Activated CD8-positive, alpha-beta memory T cell treated with anti-CD3 and anti-CD28 coated beads for 4 hours (primary cell): Measurements from ENCODE around the gene DNAJC21.

Experiments used
- DNase-seq, 2 donors: peaks; one replicate each; pipeline ENCODE4 v3.0.0-alpha.2; 2020; ENCODE audit warnings: low read depth in 2 of 2

Gene DNAJC21

GRCh38 chr5:34929134-34929719 is at the start of gene DNAJC21:
Gene DNAJC21, plus strand, starts transcription at chr5:34929559. Its CDS starts 261 bp downstream, at chr5:34929820.
- peak; percentile 93 to 97 for DNase-seq

DNA sequence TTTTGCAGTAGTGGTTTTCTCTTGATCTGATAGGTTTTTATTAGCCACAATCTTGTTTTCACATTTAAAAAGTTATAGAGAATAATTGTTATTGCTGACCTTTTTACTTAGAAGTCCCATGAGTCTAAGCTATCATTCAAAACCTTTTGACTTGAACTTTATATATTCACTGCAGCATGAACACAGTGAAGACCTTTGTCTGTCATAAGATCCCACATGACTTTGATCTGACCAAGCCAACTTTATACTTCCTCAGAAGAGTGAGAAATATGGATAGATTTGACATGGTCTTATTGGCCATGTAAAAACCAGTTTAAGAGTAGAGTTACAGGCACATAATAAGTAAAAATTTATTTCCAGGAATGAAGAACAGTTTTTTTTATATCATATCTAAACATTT is 48.1 kb upstream of the DNAJC21 start:
- DNase-seq: no peak

GRCh38 chr5:34886392-34887119 is 42.8 kb upstream of the DNAJC21 start:
- DNase-seq: no peak

GRCh38 chr5:34889394-34889793 is 40.0 kb upstream of the DNAJC21 start:
- no peak for DNase-seq

- DNase-seq: no peak
These were observed 37.4 kb upstream of the DNAJC21 start for GRCh38 chr5:34891981-34892380.

- no peak for DNase-seq
These were observed 36.9 kb upstream of the DNAJC21 start for GRCh38 chr5:34892414-34892813.

GRCh38 chr5:34894716-34895115 is 34.6 kb upstream of the DNAJC21 start:
- no peak for DNase-seq

- DNase-seq: no peak
These were observed 33.5 kb upstream of the DNAJC21 start for GRCh38 chr5:34895641-34896419.

- no peak for DNase-seq
These were observed 31.7 kb upstream of the DNAJC21 start for GRCh38 chr5:34897646-34898045.

GRCh38 chr5:34898258-34898895 is 31.0 kb upstream of the DNAJC21 start:
- peak; percentile 8 to 31 for DNase-seq

DNA sequence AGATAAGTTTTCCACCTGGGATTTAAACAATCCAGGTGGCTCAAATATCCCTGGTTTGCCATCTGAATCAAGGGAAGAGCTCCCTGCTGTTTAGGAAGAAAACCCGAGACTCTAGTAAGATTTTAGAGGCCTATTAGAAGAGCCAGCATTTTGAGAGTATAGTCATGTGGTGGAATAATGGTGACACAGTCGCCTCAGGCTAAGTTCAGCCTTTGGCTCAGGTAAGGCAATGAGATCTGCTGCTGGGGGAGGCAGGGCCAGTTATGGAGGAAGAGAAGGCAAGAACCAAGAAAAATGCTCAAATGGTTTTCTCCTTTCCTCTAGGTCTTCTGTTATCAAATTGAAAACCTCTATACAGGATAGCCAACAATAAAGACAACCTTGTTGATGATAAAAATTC is 30.3 kb upstream of the DNAJC21 start:
- no peak for DNase-seq

DNA sequence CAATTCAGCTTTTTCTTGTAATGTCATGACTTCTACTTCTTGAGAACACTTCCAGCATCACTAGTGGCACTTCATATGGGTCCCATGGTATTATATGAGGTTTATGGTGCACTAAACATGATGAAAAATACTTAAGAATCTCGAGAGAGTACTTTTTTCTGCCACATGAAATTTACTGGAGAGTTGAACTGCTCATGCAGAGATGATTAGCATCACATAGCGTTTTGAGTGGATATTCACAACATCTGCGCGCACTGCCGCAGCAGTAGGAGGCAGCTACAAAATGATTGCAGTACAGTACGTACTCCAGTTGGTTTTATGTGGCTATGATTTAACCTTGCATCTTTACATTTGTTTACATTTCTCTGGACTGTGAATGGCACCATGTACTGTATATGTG is 28.7 kb upstream of the DNAJC21 start:
- DNase-seq: no peak

- DNase-seq: no peak
These were observed 26.1 kb upstream of the DNAJC21 start for GRCh38 chr5:34903260-34903659.

DNA sequence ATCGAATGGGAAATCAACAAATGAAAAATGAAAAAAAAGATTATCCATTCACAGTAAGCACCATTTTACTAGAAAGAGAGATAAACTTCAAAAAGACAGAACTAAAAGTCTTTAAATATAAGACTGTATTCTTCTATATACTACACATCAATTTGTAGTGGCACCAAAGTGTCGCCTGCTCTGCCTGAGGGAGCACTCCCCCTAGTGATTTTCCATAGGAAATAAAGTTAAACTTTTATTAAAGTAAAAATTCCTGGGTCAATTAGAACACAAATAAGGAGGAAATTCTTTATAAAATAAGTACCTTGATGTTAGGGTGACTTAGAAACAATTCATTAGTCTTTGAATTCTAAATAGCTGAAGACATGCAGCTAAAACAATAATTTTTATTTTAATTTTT is 23.8 kb upstream of the DNAJC21 start:
- DNase-seq: no peak

DNA sequence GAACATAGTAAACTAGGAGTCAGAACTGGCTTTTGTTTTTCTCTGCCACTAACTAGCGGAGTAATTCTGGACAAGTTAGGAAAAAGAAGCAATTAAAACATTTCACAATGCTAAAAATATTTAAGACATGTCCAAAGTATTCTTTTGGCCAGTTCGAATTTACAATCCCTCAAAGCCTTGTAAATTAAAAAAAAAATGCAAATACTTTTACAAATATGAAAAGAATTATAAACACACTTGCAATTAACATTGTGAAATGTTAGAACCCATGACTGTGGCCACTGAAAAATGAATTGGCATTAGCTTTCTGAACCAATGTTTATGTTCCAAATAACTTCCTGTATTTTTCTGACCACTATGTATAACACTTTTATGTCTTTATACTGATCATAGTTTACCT is 16.3 kb upstream of the DNAJC21 start:
- DNase-seq: no peak

GRCh38 chr5:34914671-34915138 is 14.7 kb upstream of the DNAJC21 start:
- DNase-seq: no peak

GRCh38 chr5:34915139-34915855 is 14.1 kb upstream of the DNAJC21 start, which contains the start of the genes BRIX1 and RAD1:
Gene BRIX1, plus strand, starts transcription at chr5:34915711. Its CDS starts 28 bp downstream, at chr5:34915739.
Gene RAD1, minus strand, starts transcription at chr5:34915504. Its CDS starts 612 bp downstream, at chr5:34914892.
- peak; percentile 86 to 89 for DNase-seq

- DNase-seq: no peak
These were observed 13.5 kb upstream of the DNAJC21 start for GRCh38 chr5:34915856-34916192.

GRCh38 chr5:34916518-34916917 is 12.8 kb upstream of the DNAJC21 start:
- DNase-seq: no peak

DNA sequence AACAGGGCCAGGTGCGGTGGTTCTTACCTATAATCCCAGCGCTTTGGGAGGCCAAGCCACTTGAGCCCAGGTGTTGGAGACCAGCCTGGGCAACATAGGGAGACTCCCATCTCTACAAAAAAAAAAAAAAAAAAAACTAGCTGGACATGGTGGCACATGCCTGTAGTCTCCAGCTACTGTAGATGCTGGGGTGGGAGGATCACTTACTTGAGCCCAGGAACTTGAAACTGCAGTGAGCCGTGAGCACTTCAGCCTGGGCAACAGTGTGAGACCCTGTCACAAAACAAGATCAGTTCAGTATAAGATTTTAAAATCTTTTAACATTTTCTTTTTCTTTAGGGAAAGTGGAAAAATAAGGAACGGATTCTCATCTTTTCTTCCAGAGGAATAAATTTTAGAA is 11.3 kb upstream of the DNAJC21 start:
- no peak for DNase-seq

DNA sequence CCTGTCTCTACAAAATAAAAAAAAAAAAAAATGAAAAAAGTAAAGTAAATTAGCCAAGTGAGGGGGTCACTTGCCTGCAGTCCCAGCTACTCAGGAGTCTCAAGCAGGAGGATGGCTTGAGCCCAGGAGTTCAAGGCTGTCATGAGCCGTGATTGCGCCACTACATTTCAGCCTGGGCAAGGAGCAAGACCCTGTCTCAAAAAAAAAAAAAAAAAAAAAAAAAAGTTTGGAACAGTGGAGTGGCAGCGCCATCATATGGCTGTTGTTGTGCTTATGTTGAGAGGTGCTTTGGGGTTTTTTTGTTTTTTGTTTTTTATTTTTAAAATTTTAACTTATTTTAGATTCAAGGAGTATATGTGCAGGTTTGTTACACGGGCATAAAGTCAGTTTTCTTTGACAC is 10.3 kb upstream of the DNAJC21 start:
- no peak for DNase-seq
